GM12872 (cell line): Measurements from ENCODE around the gene PAN2.

Source experiments
- TF ChIP-seq, protein P1 (sequence below): IDR thresholded peaks from 3 replicates; pipeline ENCODE4 v1.5.1; 2011; ENCODE audit warnings: low read depth, mild to moderate bottlenecking, low read length, moderate library complexity; ENCODE audit not compliant: insufficient read depth

The PAN2 gene

DNA sequence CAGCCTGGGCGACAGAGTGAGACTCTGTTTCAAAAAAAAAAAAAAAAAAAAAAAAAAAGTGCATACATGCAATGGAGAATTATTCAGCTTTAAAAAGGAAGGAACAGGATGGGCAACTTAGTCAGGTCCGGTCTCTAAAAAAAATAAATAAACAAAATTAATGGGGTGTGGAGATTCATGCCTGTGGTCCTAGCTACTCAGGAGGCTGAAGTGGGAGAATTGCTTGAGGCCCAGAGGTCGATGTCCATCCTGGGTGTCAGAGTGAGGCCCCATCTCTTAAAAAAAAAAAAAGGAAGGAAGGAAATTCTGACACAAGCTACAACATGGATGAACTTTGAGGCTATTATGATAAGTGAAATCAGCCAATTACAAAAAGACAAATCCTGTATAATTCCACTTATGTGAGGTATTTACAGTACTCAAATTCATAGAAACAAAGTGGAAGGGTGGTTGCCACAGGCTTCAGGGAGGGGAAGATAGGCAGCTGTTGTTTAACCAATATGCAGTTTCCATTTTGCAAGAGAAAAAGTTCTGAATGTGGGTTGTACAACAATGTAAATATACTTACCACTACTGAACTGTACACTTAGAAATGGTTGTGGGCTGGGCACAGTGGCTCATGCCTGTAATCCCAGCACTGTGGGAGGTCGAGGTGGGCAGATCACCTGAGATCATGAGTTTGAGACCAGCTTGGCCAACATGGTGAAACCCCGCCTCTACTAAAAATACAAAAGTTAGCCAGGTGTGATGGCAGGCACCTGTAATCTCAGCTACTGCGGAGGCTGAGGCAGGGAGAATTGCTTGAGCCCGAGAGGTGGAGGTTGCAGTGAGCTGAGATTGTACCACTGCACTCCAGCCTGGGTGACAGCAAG lies 41.2 kb upstream of the PAN2 start:
- TF ChIP-seq, protein P1, sequence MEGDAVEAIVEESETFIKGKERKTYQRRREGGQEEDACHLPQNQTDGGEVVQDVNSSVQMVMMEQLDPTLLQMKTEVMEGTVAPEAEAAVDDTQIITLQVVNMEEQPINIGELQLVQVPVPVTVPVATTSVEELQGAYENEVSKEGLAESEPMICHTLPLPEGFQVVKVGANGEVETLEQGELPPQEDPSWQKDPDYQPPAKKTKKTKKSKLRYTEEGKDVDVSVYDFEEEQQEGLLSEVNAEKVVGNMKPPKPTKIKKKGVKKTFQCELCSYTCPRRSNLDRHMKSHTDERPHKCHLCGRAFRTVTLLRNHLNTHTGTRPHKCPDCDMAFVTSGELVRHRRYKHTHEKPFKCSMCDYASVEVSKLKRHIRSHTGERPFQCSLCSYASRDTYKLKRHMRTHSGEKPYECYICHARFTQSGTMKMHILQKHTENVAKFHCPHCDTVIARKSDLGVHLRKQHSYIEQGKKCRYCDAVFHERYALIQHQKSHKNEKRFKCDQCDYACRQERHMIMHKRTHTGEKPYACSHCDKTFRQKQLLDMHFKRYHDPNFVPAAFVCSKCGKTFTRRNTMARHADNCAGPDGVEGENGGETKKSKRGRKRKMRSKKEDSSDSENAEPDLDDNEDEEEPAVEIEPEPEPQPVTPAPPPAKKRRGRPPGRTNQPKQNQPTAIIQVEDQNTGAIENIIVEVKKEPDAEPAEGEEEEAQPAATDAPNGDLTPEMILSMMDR: no peak

DNA sequence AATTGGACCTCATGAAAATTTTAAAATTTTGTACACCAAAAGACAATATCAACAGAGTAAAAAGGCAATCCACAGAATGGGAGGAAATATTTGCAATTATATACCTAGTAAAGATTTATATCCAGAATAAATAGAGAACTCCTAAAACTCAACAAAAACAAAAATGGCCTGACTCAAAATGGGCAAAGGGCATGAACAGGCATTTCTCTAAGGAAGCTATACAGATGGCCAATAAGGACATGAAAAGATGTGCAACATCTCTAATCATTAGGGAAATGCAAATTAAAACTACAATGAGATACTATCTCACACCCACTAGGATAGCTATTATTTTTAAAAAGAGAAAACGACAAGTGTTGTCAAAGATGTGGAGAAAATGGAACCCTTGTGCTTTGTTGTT lies 39.7 kb upstream of the PAN2 start:
- TF ChIP-seq, protein P1: no peak

DNA sequence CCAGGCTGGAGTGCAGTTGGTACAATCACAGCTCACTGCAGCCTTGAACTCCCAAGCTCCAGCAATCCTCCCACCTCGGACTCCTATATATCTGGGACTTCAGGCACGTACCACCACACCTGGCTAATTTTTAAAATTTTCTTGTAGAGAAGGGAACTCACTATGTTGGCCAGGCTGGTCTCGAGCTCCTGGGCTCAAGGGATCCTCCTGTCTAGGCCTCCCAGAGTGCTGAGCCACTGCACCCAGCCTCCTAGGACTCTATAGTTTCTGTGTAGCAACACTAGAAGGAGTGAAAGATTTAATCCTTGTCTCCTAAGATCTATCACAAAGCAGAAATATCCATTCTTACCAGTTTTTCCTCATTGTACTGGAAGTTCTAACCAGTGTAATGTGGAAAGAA lies 33.1 kb upstream of the PAN2 start:
- TF ChIP-seq, protein P1: no peak

DNA sequence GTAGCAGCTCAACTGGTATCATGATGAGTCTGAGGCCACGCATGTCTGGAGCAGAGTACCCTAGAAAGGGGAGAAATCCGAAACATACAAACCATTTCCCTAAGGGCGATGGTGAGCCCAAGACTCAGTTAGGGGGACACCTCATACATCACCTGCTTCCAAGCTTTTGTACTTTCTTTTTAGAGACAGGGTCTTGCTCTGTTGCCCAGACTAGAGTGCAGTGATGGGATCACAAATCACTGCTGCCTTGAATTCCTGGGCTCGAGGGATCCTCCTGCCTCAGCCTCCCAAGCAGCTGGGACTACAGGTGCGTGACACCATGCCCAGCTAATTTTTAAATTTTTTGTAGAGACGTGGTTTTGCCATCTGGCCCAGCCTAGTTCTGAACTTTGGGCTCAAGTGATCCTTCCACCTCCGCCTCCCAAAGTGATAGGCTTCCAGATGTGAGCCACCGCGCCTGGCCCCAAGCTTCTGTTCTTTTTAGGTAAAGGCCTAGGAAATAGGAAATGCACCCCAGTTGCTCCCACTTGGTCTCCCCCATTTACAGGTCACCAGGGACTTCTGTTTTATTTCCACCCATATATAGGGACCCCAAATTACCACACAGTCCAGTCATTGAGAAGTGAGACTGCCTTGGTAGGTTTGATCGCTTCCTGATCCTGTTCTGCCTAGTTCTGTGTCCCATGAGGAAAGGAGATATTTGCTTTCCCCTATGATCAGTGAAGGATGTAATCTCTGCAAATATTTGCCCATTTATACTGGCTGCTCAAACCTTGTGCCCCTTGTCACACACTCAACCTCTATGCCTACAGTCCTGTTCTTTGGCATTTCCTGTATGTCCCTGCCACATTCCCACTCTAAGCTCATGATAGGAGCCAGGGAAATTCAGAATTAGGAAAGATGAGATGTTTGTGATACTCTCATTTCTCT lies 28.6 kb upstream of the PAN2 start, which contains the start of gene APOF:
Gene APOF, minus strand, starts transcription at position 728 of the 930 bp plus-strand sequence. Its CDS starts 112 bp downstream, at position 616.
- TF ChIP-seq, protein P1: no peak

GRCh38 chr12:56361487-56362129 lies 27.8 kb upstream of the PAN2 start:
- TF ChIP-seq, protein P1: no peak

GRCh38 chr12:56359851-56360767 lies 26.3 kb upstream of the PAN2 start, which contains the start of gene STAT2:
Gene STAT2, minus strand, starts transcription at chr12:56360107. Its CDS starts 3,536 bp downstream, at chr12:56356571.
- TF ChIP-seq, protein P1: no peak
